Measurements from ENCODE around the gene CADPS2. TPM values are rescaled to one million over a fixed set of nuclear protein-coding genes. Genes with fewer than 3 reads are reported as not detected.

Gene CADPS2
- total RNA-seq, 2 donors from 2014 or later, result 16.4 to 32.5 TPM

GRCh38 chr7:122300956-122301833, 585.1 kb downstream of the CADPS2 start:
- peaks cover 8 to 36% of the 10 kb centered on the region in 2 donors for H3K4me1 ChIP-seq (ENCODE audit: control insufficient read depth in 1 of 2, low read depth in 2 of 2)
- no peak for TF ChIP-seq CTCF (IDR thresholded peaks at IDR 0.05)
- no peaks in the 10 kb centered on the region for H3K9me3 ChIP-seq
- peaks cover 62% of the 10 kb centered on the region for H3K27me3 ChIP-seq (replicated peaks; ENCODE audit: insufficient read depth)
- no peaks in the 10 kb centered on the region for H3K36me3 ChIP-seq
- DNase-seq (ENCODE audit: low spot score), result no peak
- H3K27ac ChIP-seq, result no peak overlapping the region
- no peak for ATAC-seq (ENCODE audit: insufficient number of reproducible peaks, low FRiP score, low read depth)
- no peak overlapping the region for H3K4me3 ChIP-seq

- Histone ChIP-seq H3K9me3 (no peaks in the 10 kb centered on the region), H3K4me1 (ENCODE audit: control insufficient read depth in 1 of 2, low read depth in 2 of 2) (peaks cover 8 to 27% of the 10 kb centered on the region in 2 donors), H3K4me3 (peak overlapping the region; percentile 32), H3K36me3 (no peaks in the 10 kb centered on the region), H3K27ac (no peak overlapping the region), H3K27me3 (replicated peaks; ENCODE audit: insufficient read depth) (peaks cover 55% of the 10 kb centered on the region)
- ATAC-seq (ENCODE audit: insufficient number of reproducible peaks, low FRiP score, low read depth) (no peak), DNase-seq (ENCODE audit: low spot score) (no peak)
- no peak for TF ChIP-seq CTCF (IDR thresholded peaks at IDR 0.05)
These were observed 585.9 kb downstream of the CADPS2 start for GRCh38 chr7:122300211-122300932.

GRCh38 chr7:122299624-122300210, 586.5 kb downstream of the CADPS2 start:
- Histone ChIP-seq H3K4me3 (peak overlapping the region; percentile 32), H3K27ac (no peak overlapping the region), H3K36me3 (no peaks in the 10 kb centered on the region), H3K9me3 (no peaks in the 10 kb centered on the region), H3K27me3 (replicated peaks; ENCODE audit: insufficient read depth) (peaks cover 48% of the 10 kb centered on the region), H3K4me1 (ENCODE audit: control insufficient read depth in 1 of 2, low read depth in 2 of 2) (peaks cover 8 to 21% of the 10 kb centered on the region in 2 donors)
- ATAC-seq (ENCODE audit: insufficient number of reproducible peaks, low FRiP score, low read depth), result no peak
- TF ChIP-seq CTCF (IDR thresholded peaks at IDR 0.05), result no peak
- no peak for DNase-seq (ENCODE audit: low spot score)

GRCh38 chr7:122298618-122299017, 587.6 kb downstream of the CADPS2 start:
- no peak overlapping the region for H3K4me3 ChIP-seq
- peaks cover 8 to 10% of the 10 kb centered on the region in 2 donors for H3K4me1 ChIP-seq (ENCODE audit: control insufficient read depth in 1 of 2, low read depth in 2 of 2)
- TF ChIP-seq CTCF (IDR thresholded peaks at IDR 0.05), result no peak
- H3K36me3 ChIP-seq, result no peaks in the 10 kb centered on the region
- H3K27me3 ChIP-seq (replicated peaks; ENCODE audit: insufficient read depth), result peaks cover 38% of the 10 kb centered on the region
- ATAC-seq (ENCODE audit: insufficient number of reproducible peaks, low FRiP score, low read depth) (no peak), DNase-seq (ENCODE audit: low spot score) (no peak)
- no peak overlapping the region for H3K27ac ChIP-seq
- no peaks in the 10 kb centered on the region for H3K9me3 ChIP-seq

- Histone ChIP-seq H3K4me1 (ENCODE audit: control insufficient read depth in 1 of 2, low read depth in 2 of 2) (peaks cover 8 to 9% of the 10 kb centered on the region in 2 donors), H3K9me3 (no peaks in the 10 kb centered on the region), H3K4me3 (no peak overlapping the region), H3K27me3 (replicated peaks; ENCODE audit: insufficient read depth) (peaks cover 38% of the 10 kb centered on the region), H3K36me3 (no peaks in the 10 kb centered on the region), H3K27ac (no peak overlapping the region)
- TF ChIP-seq CTCF (IDR thresholded peaks at IDR 0.05), result no peak
- DNase-seq (ENCODE audit: low spot score), result no peak
- no peak for ATAC-seq (ENCODE audit: insufficient number of reproducible peaks, low FRiP score, low read depth)
These were observed 588.1 kb downstream of the CADPS2 start for GRCh38 chr7:122298131-122298530.
